GM12892 (cell line): ENCODE data around the gene TSC22D1.
A peak's percentile ranks its signal among the peaks of the same experiment; 100 is the strongest.

Experiments
- DNase-seq: peaks from one replicate; pipeline ENCODE4 v3.0.0; 2011; ENCODE audit not compliant: insufficient read length
- FAIRE-seq: peaks from 2 replicates; lab custom pipeline; 2011; peaks lifted over from hg19 to GRCh38; lab: Jason Lieb, UNC
- POLR2A ChIP-seq: IDR thresholded peaks from 2 replicates; pipeline ENCODE4 v1.6.1; 2011; ENCODE audit warnings: low read depth, low read length, control low read depth
- POLR2AphosphoS5 ChIP-seq: IDR thresholded peaks from 2 replicates; pipeline ENCODE4 v1.6.1; 2011; ENCODE audit warnings: low read depth, low read length, control low read depth
- TAF1 ChIP-seq: IDR thresholded peaks from 2 replicates; pipeline ENCODE4 v1.6.1; 2011; ENCODE audit warnings: low read depth, mild to moderate bottlenecking, control low read depth, low read length, borderline replicate concordance

Gene TSC22D1

GRCh38 chr13:44592216-44592847 is 16.2 kb upstream of the TSC22D1 start:
- TF ChIP-seq TAF1: no peak
- no peak for TF ChIP-seq POLR2AphosphoS5
- TF ChIP-seq POLR2A: no peak
- FAIRE-seq (no peak), DNase-seq (no peak)

GRCh38 chr13:44591316-44591715 is 15.2 kb upstream of the TSC22D1 start:
- no peak for TF ChIP-seq TAF1
- no peak for TF ChIP-seq POLR2A
- TF ChIP-seq POLR2AphosphoS5: no peak
- DNase-seq (no peak), FAIRE-seq (no peak)

- TF ChIP-seq POLR2A (no peak), POLR2AphosphoS5 (no peak)
- no peak for FAIRE-seq
- no peak for DNase-seq
These were observed 7.0 kb upstream of the TSC22D1 start for GRCh38 chr13:44583137-44583536.

- FAIRE-seq (peak; percentile 51), DNase-seq (no peak)
- TF ChIP-seq POLR2AphosphoS5 (no peak), POLR2A (no peak), TAF1 (no peak)
These were observed 1.9 kb upstream of the TSC22D1 start for GRCh38 chr13:44578067-44578400.

- no peak for TF ChIP-seq POLR2AphosphoS5
- TF ChIP-seq POLR2A: no peak; the same call in 1 of the 2 replicates
- peak; percentile 64; the same call in 1 of the 2 replicates for TF ChIP-seq TAF1
- peak; percentile 98 for FAIRE-seq
These were observed 1.3 kb upstream of the TSC22D1 start for GRCh38 chr13:44577236-44578066.

GRCh38 chr13:44576351-44577235 is 463 bp upstream of the TSC22D1 start:
- TF ChIP-seq TAF1 (no peak), POLR2A (no peak; the same call in 1 of the 2 replicates), POLR2AphosphoS5 (no peak)
- FAIRE-seq (no peak), DNase-seq (peak; percentile 36)

More at GRCh38 chr13:44577236-44578066, 1.3 kb upstream of the TSC22D1 start:
- DNase-seq: peak; percentile 75

GRCh38 chr13:44575035-44575434 is 1.1 kb downstream of the TSC22D1 start:
- peak; percentile 21 for FAIRE-seq
- no peak for DNase-seq
- TF ChIP-seq POLR2A: no peak
- no peak for TF ChIP-seq POLR2AphosphoS5
- TF ChIP-seq TAF1: no peak

- no peak for DNase-seq
- TF ChIP-seq POLR2AphosphoS5 (no peak), TAF1 (no peak), POLR2A (no peak)
- FAIRE-seq: no peak
These were observed 1.7 kb downstream of the TSC22D1 start for GRCh38 chr13:44574466-44574855.

- DNase-seq (no peak), FAIRE-seq (no peak)
- TF ChIP-seq POLR2A (no peak), POLR2AphosphoS5 (no peak), TAF1 (no peak)
These were observed 2.2 kb downstream of the TSC22D1 start for GRCh38 chr13:44573790-44574465.

GRCh38 chr13:44573071-44573470 is 3.1 kb downstream of the TSC22D1 start:
- TF ChIP-seq POLR2AphosphoS5 (no peak), POLR2A (no peak), TAF1 (no peak)
- DNase-seq (no peak), FAIRE-seq (no peak)

GRCh38 chr13:44566601-44567000 is 9.5 kb downstream of the TSC22D1 start:
- DNase-seq (no peak), FAIRE-seq (no peak)
- no peak for TF ChIP-seq TAF1
- no peak for TF ChIP-seq POLR2A
- TF ChIP-seq POLR2AphosphoS5: no peak
